Liver (tissue), 9 donors: ENCODE measurements around the gene PTPRD. TPM values are rescaled to one million over a fixed set of nuclear protein-coding genes. Genes with fewer than 3 reads are reported as not detected.

Source experiments
- DNase-seq: peaks from one replicate; pipeline ENCODE4 v3.0.0-alpha.2; 2017; ENCODE audit warnings: low spot score
- H3K27ac ChIP-seq, 2 donors: one replicate each; pipeline ENCODE4 v1.7.0; 2013; ENCODE audit warnings: inconsistent platforms in 2 of 2, low read length in 2 of 2, control low read depth in 1 of 2, low read depth in 1 of 2, mild to moderate bottlenecking in 1 of 2
- H3K27me3 ChIP-seq, 4 donors: one replicate each; pipeline versions ENCODE4 v1.6.1 to v1.7.0; 2013; ENCODE audit warnings: low read length in 3 of 4, inconsistent platforms in 1 of 4, mild to moderate bottlenecking in 1 of 4, moderate library complexity in 1 of 4; ENCODE audit not compliant: control insufficient read depth in 4 of 4, insufficient read depth in 4 of 4
- H3K36me3 ChIP-seq, 4 donors: one replicate each; pipeline versions ENCODE4 v1.6.1 to v1.7.0; 2013; ENCODE audit warnings: low read length in 3 of 4, mild to moderate bottlenecking in 3 of 4, low read depth in 1 of 4, moderate library complexity in 1 of 4; ENCODE audit not compliant: control insufficient read depth in 4 of 4, insufficient read depth in 3 of 4
- H3K4me1 ChIP-seq, 4 donors: one replicate each; pipeline versions ENCODE4 v1.6.1 to v1.7.0; 2013; ENCODE audit warnings: low read length in 3 of 4, mild to moderate bottlenecking in 3 of 4, moderate library complexity in 1 of 4; ENCODE audit not compliant: control insufficient read depth in 4 of 4, insufficient read depth in 4 of 4
- H3K4me3 ChIP-seq, 3 donors: one replicate each; pipeline versions ENCODE4 v1.6.1 to v1.7.0; 2013; ENCODE audit warnings: low read length in 3 of 3, control low read depth in 1 of 3, low read depth in 1 of 3, mild to moderate bottlenecking in 1 of 3
- H3K9ac ChIP-seq, 2 donors: one replicate each; pipeline ENCODE4 v1.7.0; 2013; ENCODE audit warnings: low read length in 2 of 2, mild to moderate bottlenecking in 2 of 2, moderate library complexity in 2 of 2, control low read depth in 1 of 2, low read depth in 1 of 2
- H3K9me3 ChIP-seq, 4 donors: one replicate each; pipeline versions ENCODE4 v1.6.1 to v1.7.0; 2013; ENCODE audit warnings: low read length in 3 of 4; ENCODE audit not compliant: control insufficient read depth in 4 of 4
- CTCF ChIP-seq: fragments of 150-350 bp; IDR thresholded peaks from 2 replicates; pipeline ENCODE4 v1.5.1; 2017; ENCODE audit warnings: improper control_type of control experiment, low read depth, low read length; ENCODE audit not compliant: missing input control
- EGR1 ChIP-seq, 2 donors: IDR thresholded peaks; 2 replicates each; pipeline ENCODE4 v1.6.1; 2016 to 2018; ENCODE audit warnings: antibody characterized with exemption in 2 of 2, low read depth in 2 of 2
- FOXA1 ChIP-seq: IDR thresholded peaks from 2 replicates; pipeline ENCODE4 v1.6.1; 2016; ENCODE audit warnings: antibody characterized with exemption
- FOXA2 ChIP-seq: IDR thresholded peaks from 2 replicates; pipeline ENCODE4 v1.6.1; 2016; ENCODE audit warnings: antibody characterized with exemption
- GABPA ChIP-seq, 2 donors: IDR thresholded peaks in 1 of 2; conservative IDR thresholded peaks in 1 of 2; 2 replicates each; pipeline ENCODE4 v1.6.1; 2016; ENCODE audit warnings: antibody characterized with exemption in 2 of 2, mild to moderate bottlenecking in 1 of 2, moderate library complexity in 1 of 2
- HNF4A ChIP-seq, 2 donors: conservative IDR thresholded peaks; 2 replicates each; pipeline ENCODE4 v1.6.1; 2016; ENCODE audit warnings: antibody characterized with exemption in 2 of 2, mild to moderate bottlenecking in 2 of 2
- HNF4G ChIP-seq: IDR thresholded peaks from 2 replicates; pipeline ENCODE4 v1.6.1; 2016; ENCODE audit warnings: antibody characterized with exemption
- JUND ChIP-seq, 2 donors: IDR thresholded peaks; 2 replicates each; pipeline ENCODE4 v1.6.1; 2016; ENCODE audit warnings: antibody characterized with exemption in 2 of 2
- NR2F2 ChIP-seq: IDR thresholded peaks from 2 replicates; pipeline ENCODE4 v1.6.1; 2016; ENCODE audit warnings: antibody characterized with exemption
- RAD21 ChIP-seq, 2 donors: IDR thresholded peaks; 2 replicates each; pipeline ENCODE4 v1.6.1; 2016; ENCODE audit warnings: antibody characterized with exemption in 2 of 2, mild to moderate bottlenecking in 2 of 2
- REST ChIP-seq: IDR thresholded peaks from 2 replicates; pipeline ENCODE4 v1.6.1; 2016; ENCODE audit warnings: antibody characterized with exemption, mild to moderate bottlenecking
- RXRA ChIP-seq, 2 donors: IDR thresholded peaks; 2 replicates each; pipeline ENCODE4 v1.6.1; 2017 to 2018; ENCODE audit warnings: antibody characterized with exemption in 2 of 2, mild to moderate bottlenecking in 1 of 2
- SP1 ChIP-seq: IDR thresholded peaks from 2 replicates; pipeline ENCODE4 v1.6.1; 2018; ENCODE audit warnings: antibody characterized with exemption, mild to moderate bottlenecking
- TAF1 ChIP-seq: conservative IDR thresholded peaks from 2 replicates; pipeline ENCODE4 v1.6.1; 2016; ENCODE audit warnings: antibody characterized with exemption, mild to moderate bottlenecking
- YY1 ChIP-seq: IDR thresholded peaks from 2 replicates; pipeline ENCODE4 v1.6.1; 2016; ENCODE audit warnings: antibody characterized with exemption, mild to moderate bottlenecking
- ZBTB33 ChIP-seq: IDR thresholded peaks from 2 replicates; pipeline ENCODE4 v1.6.1; 2016; ENCODE audit warnings: antibody characterized with exemption
- WGBS: extraction: QIAGEN DNeasy Blood & Tissue Kit; methylation state at CpG from one replicate; pipeline ENCODE4 v1.1.7; 2013; 5-methylcytosine and 5-hydroxymethylcytosine counted together
- polyA plus RNA-seq, 2 donors: library from polyadenylated mRNA; stranded (reverse) in 1 of 2; unstranded in 1 of 2; fragments of 200-250 nt in 1 of 2; fragments of >200 nt in 1 of 2; fragmentation: Nextera tagmentation in 1 of 2; extraction: Ambion mirVana in 1 of 2; gene quantifications; one replicate each; pipeline versions ENCODE4 v1.2.1 to v1.2.3, GENCODE V29; 2013 to 2015
- total RNA-seq, 2 donors: library from RNA; depleted of rRNA; stranded (reverse); fragments of >200 nt; gene quantifications; one replicate each; pipeline ENCODE4 v1.2.3, GENCODE V29; 2014
- TF ChIP-seq, protein P1 (sequence below): IDR thresholded peaks from 2 replicates; pipeline ENCODE4 v1.6.1; 2016; ENCODE audit warnings: antibody characterized with exemption
- TF ChIP-seq, protein P2 (sequence below): IDR thresholded peaks from 2 replicates; pipeline ENCODE4 v1.6.1; 2016; ENCODE audit warnings: antibody characterized with exemption
- donor health status: healthy.
- donor health status: healthy.
- donor health status: healthy.
- donor health status: healthy.
- donor health status: healthy.

Gene PTPRD
- total and polyA plus RNA-seq, 4 donors, result 0.78 to 34.2 (median 4.7) TPM

GRCh38 chr9:8348756-8349155, 2264.0 kb downstream of the PTPRD start:
- no peak for DNase-seq
- no peaks in the 10 kb centered on the region for H3K36me3 ChIP-seq
- WGBS, result 88% methylated on average over 4 of the region's 4 CpGs
- no peaks in the 10 kb centered on the region for H3K9me3 ChIP-seq
- H3K4me1 ChIP-seq, result no peaks in the 10 kb centered on the region
- H3K9ac ChIP-seq, result no peak overlapping the region
- no peaks in the 10 kb centered on the region for H3K27me3 ChIP-seq
- no peak for TF ChIP-seq HNF4G
- TF ChIP-seq HNF4A (conservative IDR thresholded peaks at IDR 0.05), result no peak
- TF ChIP-seq GABPA (IDR thresholded peaks at IDR 0.05 in 1 of 2, conservative IDR thresholded peaks at IDR 0.05 in 1 of 2), result no peak
- TF ChIP-seq, protein P1, sequence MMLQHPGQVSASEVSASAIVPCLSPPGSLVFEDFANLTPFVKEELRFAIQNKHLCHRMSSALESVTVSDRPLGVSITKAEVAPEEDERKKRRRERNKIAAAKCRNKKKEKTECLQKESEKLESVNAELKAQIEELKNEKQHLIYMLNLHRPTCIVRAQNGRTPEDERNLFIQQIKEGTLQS, result no peak
- TF ChIP-seq, protein P2, sequence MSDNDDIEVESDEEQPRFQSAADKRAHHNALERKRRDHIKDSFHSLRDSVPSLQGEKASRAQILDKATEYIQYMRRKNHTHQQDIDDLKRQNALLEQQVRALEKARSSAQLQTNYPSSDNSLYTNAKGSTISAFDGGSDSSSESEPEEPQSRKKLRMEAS, result no peak
- no peak for TF ChIP-seq JUND (IDR thresholded peaks at IDR 0.05)
- no peak for TF ChIP-seq YY1
- TF ChIP-seq NR2F2, result no peak
- TF ChIP-seq FOXA1, result no peak
- no peak for TF ChIP-seq EGR1 (IDR thresholded peaks at IDR 0.05; ENCODE audit: low read depth in 2 of 2)
- TF ChIP-seq CTCF, result no peak
- no peak for TF ChIP-seq RXRA (IDR thresholded peaks at IDR 0.05)
- no peak for TF ChIP-seq REST
- no peak for TF ChIP-seq TAF1
- no peak for TF ChIP-seq FOXA2
- no peak for TF ChIP-seq RAD21 (IDR thresholded peaks at IDR 0.05)
- TF ChIP-seq ZBTB33, result no peak
- TF ChIP-seq SP1, result no peak
- no peak overlapping the region for H3K27ac ChIP-seq
- H3K4me3 ChIP-seq, result no peak overlapping the region
